GM21390 (cell line): ENCODE data around the gene LRRC23.
"Not testable (repeated sequence)": the region's sequence is repeated elsewhere in the genome, so short reads cannot be mapped to it uniquely, and the experiment has no call there.

Experiments
- ATAC-seq: cut with Tn5 transposase; IDR thresholded peaks from one replicate; pipeline ENCODE4 v1.9.1; 2021; ENCODE audit not compliant: unreplicated experiment

The LRRC23 gene

GRCh38 chr12:6899837-6900519 is 4.6 kb upstream of the LRRC23 start:
- ATAC-seq: no peak

- ATAC-seq: no peak
Measured at GRCh38 chr12:6902448-6902847, 2.2 kb upstream of the LRRC23 start.

GRCh38 chr12:6903722-6904121 is 900 bp upstream of the LRRC23 start:
- ATAC-seq: no peak

GRCh38 chr12:6905414-6906040 is 905 bp downstream of the LRRC23 start:
- ATAC-seq: no peak

- ATAC-seq: not testable (repeated sequence)
Measured at GRCh38 chr12:6908141-6908540, 3.5 kb downstream of the LRRC23 start.

- no peak for ATAC-seq
Measured at GRCh38 chr12:6909421-6910145, 5.0 kb downstream of the LRRC23 start.

- no peak for ATAC-seq
Measured at GRCh38 chr12:6912164-6912935, 7.7 kb downstream of the LRRC23 start.

- ATAC-seq: peak; percentile 70
Measured at GRCh38 chr12:6914246-6914946, 9.8 kb downstream of the LRRC23 start, which contains the start of gene ENO2. TSS of gene ENO2 (plus strand) at chr12:6914580. CDS start at chr12:6915833, 1,253 bp downstream.

GRCh38 chr12:6914947-6915788 is 10.5 kb downstream of the LRRC23 start:
- no peak for ATAC-seq

GRCh38 chr12:6915789-6916285 is 11.2 kb downstream of the LRRC23 start:
- ATAC-seq: no peak

- ATAC-seq: no peak
Measured at GRCh38 chr12:6916426-6917200, 12.0 kb downstream of the LRRC23 start.

- no peak for ATAC-seq
Measured at GRCh38 chr12:6917491-6918231, 13.0 kb downstream of the LRRC23 start.

GRCh38 chr12:6919588-6919987 is 15.0 kb downstream of the LRRC23 start:
- no peak for ATAC-seq

GRCh38 chr12:6921539-6921938 is 16.9 kb downstream of the LRRC23 start:
- ATAC-seq: no peak

GRCh38 chr12:6921996-6922946 is 17.6 kb downstream of the LRRC23 start:
- no peak for ATAC-seq

GRCh38 chr12:6923003-6923732 is 18.5 kb downstream of the LRRC23 start:
- no peak for ATAC-seq
